Activated naive CD4-positive, alpha-beta T cell treated with anti-CD3 and anti-CD28 coated beads, Interleukin-2, amount 50 U/mL, for 24 hours (primary cell): ENCODE data around the gene SH3BP5L.
"Not testable (repeated sequence)": the region's sequence is repeated elsewhere in the genome, so short reads cannot be mapped to it uniquely, and the experiment has no call there.

Experiments
- H3K27ac Mint-ChIP-seq: one replicate; pipeline ENCODE4 v1.8.0; 2021; ENCODE audit warnings: mild to moderate bottlenecking, mixed read lengths
- H3K27me3 Mint-ChIP-seq: one replicate; pipeline ENCODE4 v1.8.0; 2021; ENCODE audit warnings: mixed read lengths
- H3K36me3 Mint-ChIP-seq: one replicate; pipeline ENCODE4 v1.8.0; 2021; ENCODE audit warnings: mixed read lengths
- H3K4me1 Mint-ChIP-seq: one replicate; pipeline ENCODE4 v1.8.0; 2021; ENCODE audit warnings: mixed read lengths
- H3K4me3 Mint-ChIP-seq: one replicate; pipeline ENCODE4 v1.8.0; 2021; ENCODE audit warnings: mild to moderate bottlenecking, mixed read lengths
- H3K9me3 Mint-ChIP-seq: one replicate; pipeline ENCODE4 v1.8.0; 2021; ENCODE audit warnings: mixed read lengths

Gene SH3BP5L

DNA sequence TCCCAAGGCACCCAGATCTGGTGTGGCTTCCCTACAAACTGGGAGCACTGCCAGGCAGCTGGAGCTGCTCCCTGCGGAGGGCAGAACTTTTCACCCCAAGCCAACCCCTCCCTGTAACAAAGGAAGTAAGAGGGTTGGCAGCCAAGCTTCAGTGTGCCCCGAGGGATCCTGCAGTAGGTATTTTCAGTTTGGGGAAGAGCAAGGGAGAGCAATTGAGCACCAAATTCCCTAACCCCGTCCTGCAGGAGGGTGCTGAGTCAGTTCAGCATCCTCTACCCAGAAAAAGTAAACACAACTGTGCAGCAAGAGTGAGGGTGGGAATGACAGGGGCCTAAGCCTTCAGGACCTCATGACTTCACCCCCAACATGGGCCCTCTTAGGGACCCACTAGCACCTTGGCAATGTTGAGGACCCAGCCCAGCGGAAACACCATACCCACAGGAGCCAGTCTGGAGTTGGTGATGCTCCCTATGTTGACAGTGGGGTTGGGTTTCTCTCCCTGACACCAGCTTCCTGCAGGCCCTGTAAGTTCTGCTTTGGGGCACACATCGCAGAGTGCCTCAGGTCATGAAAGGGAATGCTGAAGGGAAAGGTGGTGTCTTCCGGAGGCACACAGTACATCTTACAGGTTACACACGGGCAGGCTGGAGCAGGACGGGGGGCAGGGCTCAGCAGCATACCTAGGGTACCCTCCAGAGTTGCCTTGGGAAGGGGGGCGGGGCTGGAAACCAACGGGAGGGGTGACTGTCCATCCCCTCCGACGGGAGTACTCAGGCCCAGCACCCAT is 14.8 kb downstream of the SH3BP5L start:
- H3K9me3 Mint-ChIP-seq, result no peaks in the 10 kb centered on the region
- no peak overlapping the region for H3K4me3 Mint-ChIP-seq
- no peak overlapping the region for H3K27ac Mint-ChIP-seq
- peaks cover 16% of the 10 kb centered on the region for H3K36me3 Mint-ChIP-seq
- H3K4me1 Mint-ChIP-seq, result peaks cover 15% of the 10 kb centered on the region
- H3K27me3 Mint-ChIP-seq, result no peaks in the 10 kb centered on the region

DNA sequence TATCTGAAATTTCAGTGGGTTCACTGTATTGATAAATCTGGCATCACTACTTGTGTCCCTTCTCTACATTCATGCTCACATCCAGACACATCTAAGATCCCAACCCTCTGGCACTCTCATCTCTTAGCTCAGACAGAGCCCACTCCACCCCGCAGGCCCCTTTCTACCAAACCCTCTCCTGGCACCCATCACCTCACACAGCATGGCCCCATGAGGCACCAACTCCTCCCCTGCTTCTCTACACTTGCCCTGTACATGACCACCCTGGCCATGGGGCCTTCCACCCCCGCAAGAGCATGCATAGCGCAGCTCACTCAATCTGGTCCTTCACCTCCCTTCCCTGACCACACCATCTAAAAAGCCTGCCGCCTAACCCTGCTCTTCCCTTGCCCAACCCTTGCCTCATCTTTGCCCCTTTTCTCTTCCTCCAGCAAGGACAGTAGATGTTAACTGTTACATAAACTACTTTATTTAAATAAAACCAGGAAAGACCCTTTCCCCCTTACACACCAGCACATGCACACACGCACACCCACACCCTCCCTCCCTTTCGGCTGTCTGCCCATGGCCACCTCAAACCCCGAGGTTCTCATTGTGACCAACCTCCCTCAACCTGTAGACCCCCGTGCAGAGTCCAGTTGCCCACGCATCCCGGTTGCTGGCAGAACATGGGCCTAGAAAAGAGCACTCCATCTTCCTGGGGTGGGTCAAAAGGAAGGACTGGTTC is 15.6 kb downstream of the SH3BP5L start:
- peaks cover 10% of the 10 kb centered on the region for H3K36me3 Mint-ChIP-seq
- H3K4me3 Mint-ChIP-seq, result no peak overlapping the region
- H3K27ac Mint-ChIP-seq, result peak overlapping the region; percentile 10
- no peaks in the 10 kb centered on the region for H3K9me3 Mint-ChIP-seq
- H3K27me3 Mint-ChIP-seq, result no peaks in the 10 kb centered on the region
- peaks cover 11% of the 10 kb centered on the region for H3K4me1 Mint-ChIP-seq

- Mint-ChIP-seq H3K27me3 (no peaks in the 10 kb centered on the region), H3K4me1 (peaks cover 15% of the 10 kb centered on the region), H3K27ac (no peak overlapping the region), H3K9me3 (no peaks in the 10 kb centered on the region), H3K4me3 (no peak overlapping the region), H3K36me3 (peaks cover 6% of the 10 kb centered on the region)
Measured at GRCh38 chr1:248808876-248809275, 16.8 kb downstream of the SH3BP5L start.

- H3K27ac Mint-ChIP-seq, result no peak overlapping the region
- peaks cover 15% of the 10 kb centered on the region for H3K4me1 Mint-ChIP-seq
- H3K4me3 Mint-ChIP-seq, result no peak overlapping the region
- H3K27me3 Mint-ChIP-seq, result no peaks in the 10 kb centered on the region
- peaks cover 2% of the 10 kb centered on the region for H3K36me3 Mint-ChIP-seq
- no peaks in the 10 kb centered on the region for H3K9me3 Mint-ChIP-seq
Measured at GRCh38 chr1:248807067-248807737, 18.5 kb downstream of the SH3BP5L start.

GRCh38 chr1:248805876-248806275 is 19.8 kb downstream of the SH3BP5L start:
- H3K36me3 Mint-ChIP-seq, result no peaks in the 10 kb centered on the region
- peaks cover 3% of the 10 kb centered on the region for H3K27me3 Mint-ChIP-seq
- H3K27ac Mint-ChIP-seq, result no peak overlapping the region
- H3K9me3 Mint-ChIP-seq, result no peaks in the 10 kb centered on the region
- H3K4me3 Mint-ChIP-seq, result no peak overlapping the region
- H3K4me1 Mint-ChIP-seq, result peaks cover 15% of the 10 kb centered on the region

GRCh38 chr1:248804771-248805681 is 20.7 kb downstream of the SH3BP5L start:
- no peak overlapping the region for H3K4me3 Mint-ChIP-seq
- H3K36me3 Mint-ChIP-seq, result no peaks in the 10 kb centered on the region
- no peak overlapping the region for H3K27ac Mint-ChIP-seq
- H3K9me3 Mint-ChIP-seq, result no peaks in the 10 kb centered on the region
- H3K4me1 Mint-ChIP-seq, result peaks cover 15% of the 10 kb centered on the region
- H3K27me3 Mint-ChIP-seq, result peaks cover 3% of the 10 kb centered on the region

- H3K27me3 Mint-ChIP-seq, H3K27ac Mint-ChIP-seq, H3K9me3 Mint-ChIP-seq, H3K36me3 Mint-ChIP-seq, H3K4me3 Mint-ChIP-seq: not testable (repeated sequence)
- H3K4me1 Mint-ChIP-seq, result peaks cover 15% of the 10 kb centered on the region
Measured at GRCh38 chr1:248803501-248803900, 22.2 kb downstream of the SH3BP5L start.

- H3K27ac Mint-ChIP-seq, result no peak overlapping the region
- no peak overlapping the region for H3K4me3 Mint-ChIP-seq
- H3K27me3 Mint-ChIP-seq, result peaks cover 6% of the 10 kb centered on the region
- H3K4me1 Mint-ChIP-seq, result peaks cover 15% of the 10 kb centered on the region
- no peaks in the 10 kb centered on the region for H3K36me3 Mint-ChIP-seq
- H3K9me3 Mint-ChIP-seq, result no peaks in the 10 kb centered on the region
Measured at GRCh38 chr1:248802454-248802853, 23.3 kb downstream of the SH3BP5L start.

DNA sequence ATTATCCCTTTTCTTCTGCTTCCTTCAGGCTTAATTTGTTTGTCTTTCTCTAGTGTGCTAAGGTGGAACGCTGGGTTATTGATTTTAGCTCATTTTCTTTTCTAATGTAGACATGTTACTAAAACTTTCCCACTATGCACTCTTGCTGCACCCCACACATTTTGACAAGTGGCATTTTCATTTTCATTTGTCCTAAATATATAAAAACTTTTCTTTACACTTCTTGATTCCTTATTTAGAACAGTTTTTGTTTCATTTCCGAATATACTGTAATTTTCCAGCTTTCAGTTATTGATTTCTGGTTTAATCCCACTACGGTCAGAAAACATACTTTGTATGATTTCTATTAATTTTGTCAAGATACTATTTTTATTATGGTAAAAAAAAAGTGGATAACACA is 25.3 kb downstream of the SH3BP5L start:
- Mint-ChIP-seq H3K9me3 (no peaks in the 10 kb centered on the region), H3K27ac (no peak overlapping the region), H3K27me3 (peaks cover 9% of the 10 kb centered on the region), H3K4me3 (no peak overlapping the region), H3K36me3 (peaks cover 3% of the 10 kb centered on the region), H3K4me1 (peaks cover 12% of the 10 kb centered on the region)

GRCh38 chr1:248798791-248799190 is 26.9 kb downstream of the SH3BP5L start:
- peaks cover 4% of the 10 kb centered on the region for H3K36me3 Mint-ChIP-seq
- H3K4me3 Mint-ChIP-seq, result no peak overlapping the region
- H3K9me3 Mint-ChIP-seq, result peaks cover 10% of the 10 kb centered on the region
- H3K27ac Mint-ChIP-seq, result no peak overlapping the region
- no peaks in the 10 kb centered on the region for H3K4me1 Mint-ChIP-seq
- H3K27me3 Mint-ChIP-seq, result peaks cover 9% of the 10 kb centered on the region

- H3K4me1 Mint-ChIP-seq, H3K4me3 Mint-ChIP-seq, H3K36me3 Mint-ChIP-seq, H3K27me3 Mint-ChIP-seq, H3K27ac Mint-ChIP-seq: not testable (repeated sequence)
- peaks cover 11% of the 10 kb centered on the region for H3K9me3 Mint-ChIP-seq
Measured at GRCh38 chr1:248794663-248795062, 31.1 kb downstream of the SH3BP5L start.

- Mint-ChIP-seq H3K4me3 (no peak overlapping the region), H3K27me3 (peaks cover 6% of the 10 kb centered on the region), H3K9me3 (peaks cover 11% of the 10 kb centered on the region), H3K36me3 (peaks cover 4% of the 10 kb centered on the region), H3K4me1 (no peaks in the 10 kb centered on the region), H3K27ac (no peak overlapping the region)
Measured at GRCh38 chr1:248793592-248793991, 32.1 kb downstream of the SH3BP5L start.

DNA sequence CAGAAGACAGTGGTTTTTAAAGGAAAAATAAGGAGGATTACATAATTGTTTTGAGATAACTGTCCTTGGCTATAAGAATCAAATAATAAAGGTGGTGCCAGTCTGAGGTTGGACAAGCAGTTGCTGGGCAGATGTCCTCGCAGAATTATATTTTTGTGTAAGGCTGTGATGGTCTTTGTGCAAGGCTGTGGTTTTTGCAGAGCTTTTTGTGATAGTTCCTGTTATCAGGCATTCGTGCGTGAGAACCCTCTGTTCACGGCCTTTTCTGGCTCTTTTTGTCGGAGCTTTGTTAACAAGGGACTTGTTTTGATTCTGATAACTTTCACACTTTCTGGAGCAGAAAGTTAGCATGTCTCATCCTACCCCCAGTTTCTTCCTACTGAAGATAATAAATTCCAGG is 33.4 kb downstream of the SH3BP5L start:
- Mint-ChIP-seq H3K4me1 (no peaks in the 10 kb centered on the region), H3K36me3 (peaks cover 4% of the 10 kb centered on the region), H3K9me3 (peaks cover 11% of the 10 kb centered on the region), H3K4me3 (no peak overlapping the region), H3K27me3 (peaks cover 3% of the 10 kb centered on the region), H3K27ac (no peak overlapping the region)

- Mint-ChIP-seq H3K27ac (no peak overlapping the region), H3K4me3 (no peak overlapping the region), H3K36me3 (peaks cover 2% of the 10 kb centered on the region), H3K4me1 (no peaks in the 10 kb centered on the region), H3K9me3 (peaks cover 11% of the 10 kb centered on the region), H3K27me3 (peaks cover under 1% of the 10 kb centered on the region)
Measured at GRCh38 chr1:248791010-248791409, 34.7 kb downstream of the SH3BP5L start.

DNA sequence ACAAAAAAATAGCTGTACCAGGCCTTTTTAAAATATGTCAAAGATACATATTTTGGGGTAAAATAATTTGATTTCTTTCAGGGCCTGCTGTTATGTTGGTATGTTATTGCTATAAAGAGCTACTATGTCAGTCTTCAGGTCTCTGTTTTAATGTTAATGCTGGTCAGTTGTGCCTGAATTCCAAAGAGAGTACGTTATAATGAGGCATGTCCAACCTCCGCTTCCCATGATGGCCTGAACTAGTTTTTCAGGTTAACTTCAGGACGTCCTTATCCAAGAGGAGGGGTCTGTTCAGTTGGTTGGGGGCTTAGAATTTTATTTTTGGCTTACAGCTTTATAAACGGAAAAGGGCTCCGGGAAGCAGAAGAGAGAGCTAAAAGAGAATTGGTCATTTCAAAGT is 35.3 kb downstream of the SH3BP5L start:
- Mint-ChIP-seq H3K27me3 (no peaks in the 10 kb centered on the region), H3K36me3 (peaks cover 2% of the 10 kb centered on the region), H3K4me3 (no peak overlapping the region), H3K4me1 (no peaks in the 10 kb centered on the region), H3K27ac (no peak overlapping the region), H3K9me3 (peaks cover 11% of the 10 kb centered on the region)
